ENCODE measurements around the gene TASP1. TPM values are rescaled to one million over a fixed set of nuclear protein-coding genes. Genes with fewer than 3 reads are reported as not detected.
A peak's percentile ranks its signal among the peaks of the same experiment; 100 is the strongest.
"Not testable (repeated sequence)": the region's sequence is repeated elsewhere in the genome, so short reads cannot be mapped to it uniquely, and the experiment has no call there.

The TASP1 gene
- total RNA-seq, 2 donors from 2014 or later, result 16.5 to 51.8 TPM

DNA sequence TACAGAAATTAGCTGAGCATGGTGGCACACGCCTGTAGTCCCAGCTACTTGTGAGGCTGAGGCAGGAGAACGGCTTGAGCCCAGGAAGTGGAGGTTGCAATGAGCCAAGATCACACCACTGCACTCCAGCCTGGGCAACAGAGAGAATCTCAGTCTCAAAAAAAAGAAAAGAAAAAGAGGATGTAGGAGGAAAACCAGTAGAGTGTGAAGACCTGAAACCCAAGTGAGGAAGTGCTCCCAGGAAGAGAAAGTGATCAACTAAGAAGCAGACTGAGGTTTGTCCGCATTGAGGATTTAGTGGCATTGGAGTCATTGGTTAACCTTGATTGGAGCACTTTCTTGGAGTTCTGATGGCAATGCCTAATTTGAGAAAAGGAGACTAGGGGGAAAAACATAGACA, 20.6 kb upstream of the TASP1 start:
- TF ChIP-seq, protein P1, sequence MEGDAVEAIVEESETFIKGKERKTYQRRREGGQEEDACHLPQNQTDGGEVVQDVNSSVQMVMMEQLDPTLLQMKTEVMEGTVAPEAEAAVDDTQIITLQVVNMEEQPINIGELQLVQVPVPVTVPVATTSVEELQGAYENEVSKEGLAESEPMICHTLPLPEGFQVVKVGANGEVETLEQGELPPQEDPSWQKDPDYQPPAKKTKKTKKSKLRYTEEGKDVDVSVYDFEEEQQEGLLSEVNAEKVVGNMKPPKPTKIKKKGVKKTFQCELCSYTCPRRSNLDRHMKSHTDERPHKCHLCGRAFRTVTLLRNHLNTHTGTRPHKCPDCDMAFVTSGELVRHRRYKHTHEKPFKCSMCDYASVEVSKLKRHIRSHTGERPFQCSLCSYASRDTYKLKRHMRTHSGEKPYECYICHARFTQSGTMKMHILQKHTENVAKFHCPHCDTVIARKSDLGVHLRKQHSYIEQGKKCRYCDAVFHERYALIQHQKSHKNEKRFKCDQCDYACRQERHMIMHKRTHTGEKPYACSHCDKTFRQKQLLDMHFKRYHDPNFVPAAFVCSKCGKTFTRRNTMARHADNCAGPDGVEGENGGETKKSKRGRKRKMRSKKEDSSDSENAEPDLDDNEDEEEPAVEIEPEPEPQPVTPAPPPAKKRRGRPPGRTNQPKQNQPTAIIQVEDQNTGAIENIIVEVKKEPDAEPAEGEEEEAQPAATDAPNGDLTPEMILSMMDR (IDR thresholded peaks at IDR 0.05), result no peak
- no peak for DNase-seq (ENCODE audit: low spot score)

DNA sequence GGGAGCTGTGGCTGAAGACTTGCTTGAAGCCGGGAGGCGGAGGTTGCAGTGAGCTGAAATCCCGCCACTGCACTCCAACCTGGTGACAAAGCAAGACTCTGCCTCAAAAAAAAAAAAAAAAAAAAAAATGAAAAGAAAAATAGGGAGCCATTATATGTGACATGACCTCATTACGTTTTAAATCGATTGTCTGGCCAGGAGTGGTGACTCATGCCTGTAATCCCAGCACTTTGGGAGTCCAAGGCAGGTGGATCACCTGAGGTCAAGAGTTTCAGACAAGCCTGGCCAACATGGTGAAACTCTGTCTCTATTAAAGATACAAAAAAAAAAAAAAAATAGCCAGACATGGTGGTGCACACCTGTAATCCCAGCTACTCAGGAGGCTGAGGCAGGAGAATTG, 19.3 kb upstream of the TASP1 start:
- H3K4me1 ChIP-seq (ENCODE audit: control insufficient read depth in 1 of 2, low read depth in 2 of 2), result peaks cover 7 to 33% of the 10 kb centered on the region in 2 donors
- DNase-seq (ENCODE audit: low spot score); H3K9me3 ChIP-seq; H3K4me3 ChIP-seq; H3K36me3 ChIP-seq; ATAC-seq (ENCODE audit: insufficient number of reproducible peaks, low FRiP score, low read depth); H3K27ac ChIP-seq; H3K27me3 ChIP-seq (replicated peaks; ENCODE audit: insufficient read depth): not testable (repeated sequence)

More for the DNA sequence above, 20.6 kb upstream of the TASP1 start:
- Histone ChIP-seq H3K4me1 (ENCODE audit: control insufficient read depth in 1 of 2, low read depth in 2 of 2) (peaks cover 7 to 23% of the 10 kb centered on the region in 2 donors), H3K27ac (no peak overlapping the region), H3K4me3 (no peak overlapping the region), H3K27me3 (replicated peaks; ENCODE audit: insufficient read depth) (no peaks in the 10 kb centered on the region), H3K9me3 (no peaks in the 10 kb centered on the region), H3K36me3 (no peaks in the 10 kb centered on the region)
- no peak for ATAC-seq (ENCODE audit: insufficient number of reproducible peaks, low FRiP score, low read depth)

DNA sequence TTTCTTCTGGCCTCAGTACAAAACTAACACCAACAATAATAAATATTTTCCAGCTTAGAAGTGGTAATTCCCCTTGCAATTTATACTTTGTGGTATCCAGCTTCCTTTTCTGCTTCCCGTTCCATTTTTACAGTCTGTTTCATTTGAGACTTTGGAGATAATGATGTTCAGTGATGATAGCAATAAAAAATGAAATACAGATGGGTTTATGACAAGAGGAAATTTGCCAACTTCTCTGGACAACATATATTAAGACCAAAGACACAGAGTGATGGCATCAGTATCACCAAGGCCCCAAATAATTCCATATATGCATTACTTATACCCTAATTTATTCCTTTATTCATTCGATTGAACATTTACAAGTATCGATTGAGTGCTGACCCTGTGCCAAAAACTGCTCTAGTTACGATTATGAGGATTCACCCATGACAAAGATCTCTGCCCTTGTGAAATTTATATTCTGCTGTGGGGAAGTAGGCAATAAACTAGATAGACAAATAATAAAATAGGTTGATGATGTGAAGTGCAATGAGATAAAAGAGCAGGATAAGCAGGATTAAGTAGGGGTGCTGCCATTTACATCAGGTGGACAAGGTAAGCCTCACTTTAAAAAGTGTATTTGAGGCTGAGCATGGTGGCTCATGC, 18.1 kb upstream of the TASP1 start:
- H3K4me1 ChIP-seq (ENCODE audit: control insufficient read depth in 1 of 2, low read depth in 2 of 2), result peaks cover 7 to 33% of the 10 kb centered on the region in 2 donors

DNA sequence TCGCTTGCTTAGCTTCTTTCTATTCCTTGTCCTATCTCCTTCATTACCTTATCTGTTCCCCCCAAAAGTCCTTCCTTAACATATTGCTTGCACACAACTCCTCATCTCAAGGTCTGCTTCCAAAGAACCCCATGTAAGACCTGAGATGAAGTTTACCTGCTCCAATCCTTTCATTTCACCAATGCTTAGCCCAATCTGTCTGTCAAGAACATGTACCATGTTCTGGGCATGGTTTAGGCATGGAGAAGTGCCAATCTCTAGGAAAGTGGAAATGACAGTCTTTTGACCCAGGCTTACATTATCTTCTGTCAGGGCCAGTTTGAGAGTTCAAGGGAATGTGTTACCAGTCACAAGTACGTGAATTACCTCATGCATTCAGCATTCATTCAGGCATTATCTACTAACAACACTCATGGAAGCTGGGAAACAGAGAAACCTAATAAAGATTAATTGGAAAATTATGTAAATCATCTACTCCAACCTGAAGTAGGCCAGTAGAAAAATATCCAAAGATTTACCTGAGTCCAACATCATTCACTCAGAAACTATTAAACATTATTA, 15.8 kb upstream of the TASP1 start:
- no peaks in the 10 kb centered on the region for H3K36me3 ChIP-seq
- ATAC-seq (ENCODE audit: insufficient number of reproducible peaks, low FRiP score, low read depth) (no peak), DNase-seq (ENCODE audit: low spot score) (no peak)
- H3K27me3 ChIP-seq (replicated peaks; ENCODE audit: insufficient read depth), result no peaks in the 10 kb centered on the region
- peak overlapping the region; percentile 45 to 49 for H3K27ac ChIP-seq
- H3K4me1 ChIP-seq (ENCODE audit: control insufficient read depth in 1 of 2, low read depth in 2 of 2), result peaks cover 2 to 30% of the 10 kb centered on the region in 2 donors
- H3K4me3 ChIP-seq, result no peak overlapping the region
- no peaks in the 10 kb centered on the region for H3K9me3 ChIP-seq
- TF ChIP-seq, protein P1 (IDR thresholded peaks at IDR 0.05), result no peak

More for the DNA sequence above, 18.1 kb upstream of the TASP1 start:
- no peak for DNase-seq (ENCODE audit: low spot score)
- TF ChIP-seq, protein P1 (IDR thresholded peaks at IDR 0.05), result no peak
- Histone ChIP-seq H3K4me3 (no peak overlapping the region), H3K9me3 (no peaks in the 10 kb centered on the region), H3K27ac (no peak overlapping the region), H3K36me3 (no peaks in the 10 kb centered on the region), H3K27me3 (replicated peaks; ENCODE audit: insufficient read depth) (no peaks in the 10 kb centered on the region)
- ATAC-seq (ENCODE audit: insufficient number of reproducible peaks, low FRiP score, low read depth), result no peak

DNA sequence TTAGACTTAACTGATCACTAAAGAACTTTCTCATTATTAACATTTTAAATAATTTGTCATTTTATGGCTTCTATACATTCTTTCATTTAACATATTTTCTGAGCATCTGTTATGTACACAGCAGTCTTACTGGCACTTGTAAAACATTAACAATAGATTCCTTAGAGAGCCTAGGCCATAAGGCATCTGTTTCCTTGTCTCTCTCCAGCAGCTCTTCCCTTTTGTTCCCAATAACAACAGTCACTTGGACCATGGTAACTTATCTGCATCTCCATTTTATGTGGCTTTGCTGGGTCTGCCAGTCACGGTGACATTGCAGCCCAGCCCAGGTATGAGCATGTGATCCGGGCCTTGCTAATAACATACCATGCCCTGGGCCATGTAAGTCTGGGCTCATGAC, 11.7 kb upstream of the TASP1 start:
- no peaks in the 10 kb centered on the region for H3K9me3 ChIP-seq
- peaks cover 2 to 46% of the 10 kb centered on the region in 2 donors for H3K4me1 ChIP-seq (ENCODE audit: control insufficient read depth in 1 of 2, low read depth in 2 of 2)
- no peak overlapping the region for H3K27ac ChIP-seq
- H3K27me3 ChIP-seq (replicated peaks; ENCODE audit: insufficient read depth), result no peaks in the 10 kb centered on the region
- no peaks in the 10 kb centered on the region for H3K36me3 ChIP-seq
- TF ChIP-seq, protein P1 (IDR thresholded peaks at IDR 0.05), result no peak
- DNase-seq (ENCODE audit: low spot score) (no peak), ATAC-seq (ENCODE audit: insufficient number of reproducible peaks, low FRiP score, low read depth) (no peak)
- H3K4me3 ChIP-seq, result no peak overlapping the region
